Trophoblast cell (in vitro differentiated cells and primary cell): ENCODE results near the gene SYT6.

Source experiments
- DNase-seq, 2 donors: peaks; one replicate each; pipeline ENCODE4 v3.0.0-alpha.2; 2016
- H2AFZ ChIP-seq: 2 replicates; pipeline ENCODE4 v1.6.1; 2013; ENCODE audit warnings: low read length, moderate library complexity, mild to moderate bottlenecking; ENCODE audit not compliant: insufficient read depth, poor library complexity
- H2AK5ac ChIP-seq: 2 replicates; pipeline ENCODE4 v1.6.1; 2013; ENCODE audit warnings: mild to moderate bottlenecking, low read length
- H2BK120ac ChIP-seq: 2 replicates; pipeline ENCODE4 v1.6.1; 2013; ENCODE audit warnings: low read length, mild to moderate bottlenecking, moderate library complexity; ENCODE audit not compliant: insufficient read depth, poor library complexity
- H2BK12ac ChIP-seq: 2 replicates; pipeline ENCODE4 v1.6.1; 2013; ENCODE audit warnings: mild to moderate bottlenecking, low read length, moderate library complexity
- H2BK5ac ChIP-seq: 2 replicates; pipeline ENCODE4 v1.6.1; 2013; ENCODE audit warnings: low read length, low read depth, moderate library complexity, mild to moderate bottlenecking; ENCODE audit not compliant: poor library complexity
- H3K14ac ChIP-seq: 2 replicates; pipeline ENCODE4 v1.6.1; 2013; ENCODE audit warnings: mild to moderate bottlenecking, low read length
- H3K18ac ChIP-seq: 2 replicates; pipeline ENCODE4 v1.6.1; 2013; ENCODE audit warnings: mild to moderate bottlenecking, low read length
- H3K23ac ChIP-seq: 2 replicates; pipeline ENCODE4 v1.6.1; 2013; ENCODE audit warnings: low read length
- H3K27ac ChIP-seq: 2 replicates; pipeline ENCODE4 v1.5.1; 2013; ENCODE audit warnings: low read depth, mild to moderate bottlenecking, inconsistent platforms, low read length, moderate library complexity
- H3K27me3 ChIP-seq: 2 replicates; pipeline ENCODE4 v1.6.1; 2013; ENCODE audit warnings: inconsistent platforms, mild to moderate bottlenecking, low read length, moderate library complexity; ENCODE audit not compliant: insufficient read depth
- H3K36me3 ChIP-seq, 2 experiments: 1 replicate in 1 of 2; 2 replicates in 1 of 2; pipeline ENCODE4 v1.6.1; 2013; ENCODE audit warnings: low read length in 2 of 2, mild to moderate bottlenecking in 2 of 2, moderate library complexity in 1 of 2; ENCODE audit not compliant: insufficient read depth in 2 of 2, control insufficient read depth in 1 of 2
- H3K4ac ChIP-seq: 2 replicates; pipeline ENCODE4 v1.6.1; 2013; ENCODE audit warnings: low read depth, mild to moderate bottlenecking, low read length, moderate library complexity
- H3K4me1 ChIP-seq, 2 experiments: 1 replicate in 1 of 2; 2 replicates in 1 of 2; pipeline ENCODE4 v1.6.1; 2013; ENCODE audit warnings: low read length in 2 of 2, mild to moderate bottlenecking in 2 of 2, moderate library complexity in 1 of 2; ENCODE audit not compliant: insufficient read depth in 2 of 2, control insufficient read depth in 1 of 2
- H3K4me2 ChIP-seq: 2 replicates; pipeline ENCODE4 v1.6.1; 2013; ENCODE audit warnings: inconsistent platforms, mild to moderate bottlenecking, low read length, moderate library complexity
- H3K4me3 ChIP-seq: 2 replicates; pipeline ENCODE4 v1.5.1; 2013; ENCODE audit warnings: mild to moderate bottlenecking, low read depth, low read length, inconsistent platforms
- H3K79me1 ChIP-seq: one replicate; pipeline ENCODE4 v1.6.1; 2013; ENCODE audit warnings: low read length
- H3K79me2 ChIP-seq: 2 replicates; pipeline ENCODE4 v1.6.1; 2013; ENCODE audit warnings: low read length, mild to moderate bottlenecking; ENCODE audit not compliant: control insufficient read depth, insufficient read depth, poor library complexity
- H3K9ac ChIP-seq: 2 replicates; pipeline ENCODE4 v1.6.1; 2013; ENCODE audit warnings: mild to moderate bottlenecking, low read length
- H3K9me3 ChIP-seq: 2 replicates; pipeline ENCODE4 v1.6.1; 2013; ENCODE audit warnings: low read depth, mild to moderate bottlenecking, control low read depth, inconsistent platforms, low read length; ENCODE audit not compliant: insufficient read depth
- H4K12ac ChIP-seq: 2 replicates; pipeline ENCODE4 v1.6.1; 2013; ENCODE audit warnings: low read depth, mild to moderate bottlenecking, low read length, moderate library complexity
- H4K8ac ChIP-seq: 2 replicates; pipeline ENCODE4 v1.6.1; 2013; ENCODE audit warnings: low read depth, mild to moderate bottlenecking, low read length, moderate library complexity
- H4K91ac ChIP-seq: one replicate; pipeline ENCODE4 v1.6.1; 2013; ENCODE audit warnings: low read depth, mild to moderate bottlenecking, low read length, moderate library complexity
- WGBS: extraction: QIAGEN DNeasy Blood & Tissue Kit; methylation state at CpG from one replicate; pipeline ENCODE4 v1.1.7; 2013; ENCODE audit warnings: missing lambda C conversion rate; ENCODE audit not compliant: insufficient read length, insufficient coverage; ENCODE audit errors: extremely low coverage; 5-methylcytosine and 5-hydroxymethylcytosine counted together

SYT6 gene

GRCh38 chr1:114164840-114165543, 11.3 kb upstream of the SYT6 start:
- no peak overlapping the region for H2BK5ac ChIP-seq
- H4K8ac ChIP-seq, result no peak overlapping the region
- no peak overlapping the region for H3K27ac ChIP-seq
- H2BK12ac ChIP-seq, result no peak overlapping the region
- H2AK5ac ChIP-seq, result no peak overlapping the region
- H3K4ac ChIP-seq, result no peak overlapping the region
- no peaks in the 10 kb centered on the region for H3K79me2 ChIP-seq
- whole genome bisulfite sequencing, result no CpG with 5 or more reads among the region's 3 CpGs
- no peak overlapping the region for H3K4me2 ChIP-seq
- H3K36me3 ChIP-seq, result no peaks in the 10 kb centered on the region
- no peak for DNase-seq
- no peak overlapping the region for H3K4me3 ChIP-seq
- no peak overlapping the region for H2BK120ac ChIP-seq
- no peak overlapping the region for H4K12ac ChIP-seq
- H3K4me1 ChIP-seq, result no peaks in the 10 kb centered on the region
- H3K9ac ChIP-seq, result no peak overlapping the region
- H4K91ac ChIP-seq, result no peak overlapping the region
- H2AFZ ChIP-seq, result no peak overlapping the region
- no peak overlapping the region for H3K18ac ChIP-seq
- no peaks in the 10 kb centered on the region for H3K27me3 ChIP-seq
- no peak overlapping the region for H3K23ac ChIP-seq
- no peak overlapping the region for H3K14ac ChIP-seq
- no peaks in the 10 kb centered on the region for H3K9me3 ChIP-seq
- H3K79me1 ChIP-seq, result no peaks in the 10 kb centered on the region

- Histone ChIP-seq H4K12ac (no peak overlapping the region), H3K9ac (no peak overlapping the region), H3K79me2 (no peaks in the 10 kb centered on the region), H3K14ac (no peak overlapping the region), H3K4me3 (no peak overlapping the region), H3K27me3 (peaks cover 7% of the 10 kb centered on the region), H3K4ac (no peak overlapping the region), H3K23ac (no peak overlapping the region), H3K27ac (no peak overlapping the region), H2BK12ac (no peak overlapping the region), H4K8ac (no peak overlapping the region), H3K9me3 (no peaks in the 10 kb centered on the region), H3K79me1 (no peaks in the 10 kb centered on the region), H2AK5ac (no peak overlapping the region), H4K91ac (no peak overlapping the region), H2AFZ (no peak overlapping the region), H3K4me2 (no peak overlapping the region), H2BK120ac (no peak overlapping the region), H3K4me1 (no peaks in the 10 kb centered on the region), H3K36me3 (no peaks in the 10 kb centered on the region), H3K18ac (no peak overlapping the region), H2BK5ac (no peak overlapping the region)
- DNase-seq, result no peak
- WGBS, result no CpG with 5 or more reads among the region's 2 CpGs
These were observed 6.3 kb upstream of the SYT6 start for GRCh38 chr1:114159941-114160340.

- Histone ChIP-seq H2BK12ac (no peak overlapping the region), H3K27ac (no peak overlapping the region), H3K18ac (no peak overlapping the region), H3K23ac (no peak overlapping the region), H3K79me1 (no peaks in the 10 kb centered on the region), H4K12ac (no peak overlapping the region), H3K4me2 (no peak overlapping the region), H3K4ac (no peak overlapping the region), H3K9ac (no peak overlapping the region), H3K4me3 (no peak overlapping the region), H2AK5ac (no peak overlapping the region), H3K36me3 (no peaks in the 10 kb centered on the region), H2BK120ac (no peak overlapping the region), H3K27me3 (peaks cover 32% of the 10 kb centered on the region), H3K9me3 (peaks cover 5% of the 10 kb centered on the region), H3K79me2 (no peaks in the 10 kb centered on the region), H4K91ac (no peak overlapping the region), H3K4me1 (peaks cover 4 to 5% of the 10 kb centered on the region in 2 experiments), H3K14ac (no peak overlapping the region), H2BK5ac (no peak overlapping the region), H4K8ac (no peak overlapping the region), H2AFZ (no peak overlapping the region)
- DNase-seq, result no peak
- no CpG with 5 or more reads among the region's 6 CpGs for WGBS
These were observed 3.6 kb upstream of the SYT6 start for GRCh38 chr1:114157275-114157660.

DNA sequence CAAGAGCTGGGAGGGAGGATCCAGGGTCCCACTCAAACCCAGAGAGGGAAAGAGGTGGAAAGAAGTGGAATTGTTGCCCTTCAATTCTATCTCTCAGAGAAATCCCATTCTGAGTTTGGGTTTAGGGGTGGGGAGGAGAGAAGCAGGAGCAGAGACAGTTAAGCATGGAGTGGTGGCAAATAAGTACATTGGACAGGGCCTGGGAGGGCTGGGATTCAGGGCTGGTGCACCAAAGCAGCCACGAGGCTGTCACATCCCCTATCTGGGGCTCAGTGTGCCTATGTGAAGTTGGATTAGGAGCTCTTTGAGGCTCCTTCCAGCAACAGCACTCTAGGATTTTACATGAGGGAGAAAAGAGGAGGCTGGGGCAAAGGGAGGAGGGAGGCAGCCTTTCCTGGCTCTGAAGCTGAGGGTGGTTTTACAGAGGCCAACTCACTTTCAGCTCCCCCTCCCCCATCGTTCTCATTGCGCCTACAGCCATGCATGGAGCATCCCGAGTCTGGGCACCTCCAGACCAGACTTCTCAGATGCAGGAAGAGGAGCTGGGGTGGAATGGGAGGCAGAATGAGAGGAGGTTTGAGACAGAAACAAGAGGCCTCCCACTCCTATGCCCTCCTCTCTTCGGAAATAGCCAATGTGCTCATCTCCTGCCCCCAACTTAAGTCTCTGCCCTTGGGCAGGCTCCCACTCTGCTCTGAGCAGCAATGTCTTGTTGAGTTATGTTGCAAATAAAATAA, 3.0 kb upstream of the SYT6 start:
- H2AK5ac ChIP-seq, result no peak overlapping the region
- WGBS, result no CpG with 5 or more reads among the region's 5 CpGs

More for the DNA sequence above, 3.0 kb upstream of the SYT6 start:
- Histone ChIP-seq H4K91ac (no peak overlapping the region), H3K18ac (no peak overlapping the region), H3K79me1 (no peaks in the 10 kb centered on the region), H3K9me3 (peaks cover 5% of the 10 kb centered on the region), H4K12ac (no peak overlapping the region), H3K27me3 (peaks cover 38% of the 10 kb centered on the region), H3K4ac (no peak overlapping the region), H3K27ac (no peak overlapping the region), H3K4me2 (no peak overlapping the region), H2AFZ (no peak overlapping the region), H3K9ac (peak overlapping the region; percentile 51), H3K14ac (no peak overlapping the region), H2BK5ac (no peak overlapping the region), H4K8ac (no peak overlapping the region), H3K4me3 (no peak overlapping the region), H3K23ac (no peak overlapping the region), H3K4me1 (peaks cover 7 to 8% of the 10 kb centered on the region in 2 experiments), H2BK120ac (no peak overlapping the region), H3K36me3 (no peaks in the 10 kb centered on the region), H2BK12ac (no peak overlapping the region), H3K79me2 (no peaks in the 10 kb centered on the region)
- DNase-seq, result no peak
